HL-60/S4 treated with retinoic acid at 250 ng/mL for 4 days and 3 days (cell line): ENCODE measurements around the gene NUPR2.
"Not testable (repeated sequence)": the region's sequence is repeated elsewhere in the genome, so short reads cannot be mapped to it uniquely, and the experiment has no call there.

Experiments used
- in situ Hi-C: fragments of 300-500 bp; cut with MboI; formaldehyde crosslinking; loops from 2 replicates; pipeline ENCODE4 v1.7.0; 2022; ENCODE audit warnings: low sequenced_read_pairs

NUPR2 gene

GRCh38 chr7:56115852-56116538 is at the start of gene NUPR2:
NUPR2 (minus strand) TSS chr7:56116417; CDS start chr7:56116314, 103 bp downstream.
- in situ Hi-C loops = no loop called here

- in situ Hi-C loops = no loop called here
These were observed 41.1 kb upstream of the NUPR2 start for GRCh38 chr7:56157238-56157790.

- in situ Hi-C loops = not testable (repeated sequence)
These were observed 14.8 kb upstream of the NUPR2 start for GRCh38 chr7:56131062-56131461.

- in situ Hi-C loops = no loop called here
These were observed 11.2 kb upstream of the NUPR2 start for GRCh38 chr7:56127241-56127975.

- in situ Hi-C loops = no loop called here
These were observed 9.6 kb upstream of the NUPR2 start for GRCh38 chr7:56125831-56126230.

GRCh38 chr7:56124981-56125380 is 8.8 kb upstream of the NUPR2 start:
- in situ Hi-C loops = no loop called here

- in situ Hi-C loops = no loop called here
These were observed 5.2 kb upstream of the NUPR2 start for GRCh38 chr7:56121440-56121839.

GRCh38 chr7:56112244-56112643 is 4.0 kb downstream of the NUPR2 start:
- in situ Hi-C loops = not testable (repeated sequence)

- in situ Hi-C loops = no loop called here
These were observed 5.6 kb downstream of the NUPR2 start for GRCh38 chr7:56110611-56111010.

- in situ Hi-C loops = no loop called here
These were observed 8.3 kb downstream of the NUPR2 start for GRCh38 chr7:56107954-56108258.

- in situ Hi-C loops = no loop called here
These were observed 9.8 kb downstream of the NUPR2 start, which contains the start of gene CHCHD2 for GRCh38 chr7:56106108-56107073. CHCHD2 (minus strand) TSS chr7:56106476; CDS start chr7:56106413, 63 bp downstream.

- in situ Hi-C loops = no loop called here
These were observed 10.7 kb downstream of the NUPR2 start for GRCh38 chr7:56105508-56105907.

GRCh38 chr7:56104138-56104537 is 12.1 kb downstream of the NUPR2 start:
- in situ Hi-C loops = not testable (repeated sequence)

- in situ Hi-C loops = no loop called here
These were observed 16.6 kb downstream of the NUPR2 start for GRCh38 chr7:56099653-56100052.

- in situ Hi-C loops = not testable (repeated sequence)
These were observed 17.8 kb downstream of the NUPR2 start for GRCh38 chr7:56098187-56099008.

GRCh38 chr7:56097700-56098099 is 18.5 kb downstream of the NUPR2 start:
- in situ Hi-C loops = no loop called here

GRCh38 chr7:56092789-56093531 is 23.3 kb downstream of the NUPR2 start, which contains the start of gene PHKG1:
PHKG1 (minus strand) TSS chr7:56092952; CDS start chr7:56088941, 4,011 bp downstream.
- in situ Hi-C loops = no loop called here

GRCh38 chr7:56092388-56092787 is 23.8 kb downstream of the NUPR2 start:
- in situ Hi-C loops = not testable (repeated sequence)

GRCh38 chr7:56091591-56091990 is 24.6 kb downstream of the NUPR2 start:
- in situ Hi-C loops = no loop called here
